SH-SY5Y (cell line): Measurements from ENCODE around the gene SLC39A5.

Experiments
- GATA2 ChIP-seq: IDR thresholded peaks from 2 replicates; pipeline ENCODE4 v1.6.1; 2011; ENCODE audit warnings: mild to moderate bottlenecking, low read depth, low read length
- GATA3 ChIP-seq: IDR thresholded peaks from 2 replicates; pipeline ENCODE4 v1.6.1; 2011; ENCODE audit warnings: low read depth, mild to moderate bottlenecking, low read length, moderate library complexity

- TF ChIP-seq GATA2 (no peak), GATA3 (no peak)
Observed at GRCh38 chr12:56219840-56220239, 10.0 kb upstream of the SLC39A5 start.
